ENCODE measurements around the gene TEFM.

DNA sequence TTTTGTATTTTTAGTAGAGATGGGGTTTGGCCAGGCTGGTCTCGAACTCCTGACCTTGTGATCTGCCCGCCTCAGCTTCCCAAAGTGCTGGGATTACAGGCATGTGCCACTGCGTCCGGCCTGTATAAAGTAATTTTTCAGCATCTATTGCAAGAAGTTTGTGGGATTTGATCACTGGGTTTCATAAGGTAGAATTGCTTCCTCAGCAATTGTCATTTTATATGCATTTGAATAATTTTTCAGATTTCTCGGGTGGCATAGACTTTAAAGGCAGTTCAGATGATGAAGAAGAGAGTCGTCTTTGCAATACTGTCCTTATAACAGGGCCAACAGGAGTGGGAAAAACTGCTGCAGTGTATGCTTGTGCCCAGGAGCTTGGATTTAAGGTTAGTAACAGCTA lies 37.0 kb downstream of the TEFM start:
- TF ChIP-seq POLR2A (IDR thresholded peaks at IDR 0.05), result no peak
- TF ChIP-seq, protein P1, sequence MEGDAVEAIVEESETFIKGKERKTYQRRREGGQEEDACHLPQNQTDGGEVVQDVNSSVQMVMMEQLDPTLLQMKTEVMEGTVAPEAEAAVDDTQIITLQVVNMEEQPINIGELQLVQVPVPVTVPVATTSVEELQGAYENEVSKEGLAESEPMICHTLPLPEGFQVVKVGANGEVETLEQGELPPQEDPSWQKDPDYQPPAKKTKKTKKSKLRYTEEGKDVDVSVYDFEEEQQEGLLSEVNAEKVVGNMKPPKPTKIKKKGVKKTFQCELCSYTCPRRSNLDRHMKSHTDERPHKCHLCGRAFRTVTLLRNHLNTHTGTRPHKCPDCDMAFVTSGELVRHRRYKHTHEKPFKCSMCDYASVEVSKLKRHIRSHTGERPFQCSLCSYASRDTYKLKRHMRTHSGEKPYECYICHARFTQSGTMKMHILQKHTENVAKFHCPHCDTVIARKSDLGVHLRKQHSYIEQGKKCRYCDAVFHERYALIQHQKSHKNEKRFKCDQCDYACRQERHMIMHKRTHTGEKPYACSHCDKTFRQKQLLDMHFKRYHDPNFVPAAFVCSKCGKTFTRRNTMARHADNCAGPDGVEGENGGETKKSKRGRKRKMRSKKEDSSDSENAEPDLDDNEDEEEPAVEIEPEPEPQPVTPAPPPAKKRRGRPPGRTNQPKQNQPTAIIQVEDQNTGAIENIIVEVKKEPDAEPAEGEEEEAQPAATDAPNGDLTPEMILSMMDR (IDR thresholded peaks at IDR 0.05), result no peak
